Activated CD4-positive, alpha-beta T cell treated with anti-CD3 and anti-CD28 coated beads, Interleukin-2, amount 10 ng/mL, durations not matched to agents 7 days and 5 days (primary cell): ENCODE measurements around the gene HOMER2. TPM values are rescaled to one million over a fixed set of nuclear protein-coding genes. Genes with fewer than 3 reads are reported as not detected.
"Not testable (repeated sequence)": the region's sequence is repeated elsewhere in the genome, so short reads cannot be mapped to it uniquely, and the experiment has no call there.

Experiments used
- CTCF ChIA-PET: fragments of 350-600 bp; sonication (Branson Sonifier 250); formaldehyde crosslinking; loops from one replicate; lab custom pipeline; 2021; ENCODE audit warnings: antibody characterized with exemption; lab: Charles Lee
- POLR2A ChIA-PET: fragments of 350-600 bp; sonication (Branson Sonifier 250); formaldehyde crosslinking; loops from one replicate; lab custom pipeline; 2021; ENCODE audit warnings: antibody characterized with exemption; lab: Charles Lee
- DNase-seq: peaks from one replicate; pipeline ENCODE4 v3.0.0-alpha.2; 2020
- H3K27ac Mint-ChIP-seq: one replicate; pipeline ENCODE4 v1.8.0; 2021; ENCODE audit warnings: mild to moderate bottlenecking, moderate library complexity, mixed read lengths
- H3K27me3 Mint-ChIP-seq: one replicate; pipeline ENCODE4 v1.8.0; 2021; ENCODE audit warnings: mixed read lengths
- H3K36me3 Mint-ChIP-seq: one replicate; pipeline ENCODE4 v1.8.0; 2021; ENCODE audit warnings: low read depth, mixed read lengths
- H3K4me1 Mint-ChIP-seq: one replicate; pipeline ENCODE4 v1.8.0; 2021; ENCODE audit warnings: mixed read lengths
- H3K4me3 Mint-ChIP-seq: one replicate; pipeline ENCODE4 v1.8.0; 2021; ENCODE audit warnings: mild to moderate bottlenecking, moderate library complexity, mixed read lengths
- H3K9me3 Mint-ChIP-seq: one replicate; pipeline ENCODE4 v1.8.0; 2021; ENCODE audit warnings: mixed read lengths
- total RNA-seq, 2 experiments: library from RNA; stranded (reverse); gene quantifications; one replicate each; pipeline ENCODE4 v1.2.3, GENCODE V29; 2021

Gene HOMER2
- total RNA-seq = 10 to 100 TPM in 1 of 2 experiments, 1 to 10 TPM in 1; 7.9 to 10.3 TPM

DNA sequence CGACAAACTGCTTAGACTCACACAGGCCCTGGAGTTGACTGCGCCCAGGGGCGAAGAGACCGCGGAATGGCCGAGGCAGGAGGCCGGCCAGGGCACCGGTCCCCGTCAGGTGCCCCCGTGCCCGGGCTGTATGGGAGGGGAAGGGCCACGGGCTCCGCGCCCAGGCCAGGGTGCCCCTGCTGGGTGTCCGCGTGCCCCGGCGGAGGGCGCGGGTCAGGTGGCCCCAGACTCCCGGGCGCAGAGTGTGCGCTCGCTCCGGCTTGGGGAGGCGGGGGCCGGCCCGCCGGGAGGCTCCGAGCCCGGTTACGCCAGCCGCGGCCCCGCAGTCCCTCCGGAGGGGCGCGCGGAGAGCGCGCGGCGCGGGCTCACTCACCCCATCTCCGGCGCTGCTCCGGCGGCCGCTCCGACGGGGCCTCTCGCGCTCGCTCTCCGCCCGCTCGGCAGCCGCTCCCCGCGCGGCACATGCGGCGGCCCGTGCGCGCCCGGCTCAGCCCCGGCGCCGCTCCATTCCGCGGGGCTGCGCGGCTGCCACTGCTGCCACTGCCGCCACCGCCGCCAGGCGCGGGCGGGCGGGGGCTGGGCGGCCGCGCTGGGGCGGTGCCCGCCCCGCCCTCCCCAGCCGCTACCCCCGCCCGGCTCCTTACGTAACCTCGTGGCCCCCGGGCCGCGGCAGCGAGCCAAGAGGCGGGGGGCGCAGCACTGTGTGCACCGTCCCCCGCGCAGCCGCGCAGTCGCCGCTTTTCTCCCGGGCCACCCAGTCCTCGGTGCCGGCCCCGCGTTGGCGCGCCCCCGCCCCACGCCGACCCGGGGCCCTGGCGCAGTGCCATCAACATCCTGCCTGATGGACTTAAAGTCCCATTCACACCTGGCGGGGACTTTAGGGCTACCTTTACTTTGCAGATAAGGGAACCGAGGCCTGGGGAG is at the start of gene HOMER2:
HOMER2 (minus strand) TSS at position 563 of the 924 bp plus-strand sequence; CDS start at position 378, 185 bp downstream.
- peaks cover 9% of the 10 kb centered on the region for H3K27me3 Mint-ChIP-seq
- CTCF ChIA-PET = no interaction called here
- peaks cover 2% of the 10 kb centered on the region for H3K4me1 Mint-ChIP-seq
- POLR2A ChIA-PET = no interaction called here
- H3K36me3 Mint-ChIP-seq = no peaks in the 10 kb centered on the region
- no peaks in the 10 kb centered on the region for H3K9me3 Mint-ChIP-seq
- H3K27ac Mint-ChIP-seq = no peak within 1 kb of the TSS
- no peak for DNase-seq
- H3K4me3 Mint-ChIP-seq = peak within 1 kb of the TSS; percentile 56

DNA sequence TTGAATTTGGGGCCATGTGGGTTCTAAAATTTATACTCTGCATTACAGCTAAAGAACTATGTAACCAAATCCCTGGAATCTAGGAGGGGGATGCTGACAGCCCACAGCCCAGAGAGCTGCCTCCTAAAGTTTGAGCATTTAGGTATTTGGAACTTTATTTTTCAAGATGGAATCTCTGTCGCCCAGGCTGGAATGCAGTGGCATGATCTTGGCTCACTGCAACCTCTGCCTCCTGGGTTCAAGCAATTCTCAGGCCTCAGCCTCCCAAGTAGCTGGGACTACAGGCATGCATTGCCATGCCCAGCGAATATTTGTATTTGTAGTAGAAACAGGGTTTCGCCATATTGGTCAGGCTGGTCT is 48.1 kb upstream of the HOMER2 start:
- H3K36me3 Mint-ChIP-seq, DNase-seq, H3K9me3 Mint-ChIP-seq, H3K4me1 Mint-ChIP-seq, H3K27ac Mint-ChIP-seq, H3K4me3 Mint-ChIP-seq, POLR2A ChIA-PET, H3K27me3 Mint-ChIP-seq: not testable (repeated sequence)
- CTCF ChIA-PET = interaction anchor here (0.8 to 2.1 kb wide), 14 partner anchors 10 to 469 kb away, joined by 3 to 16 read pairs (median 3); partner anchors contain the start of genes C15orf40 and RAMAC

DNA sequence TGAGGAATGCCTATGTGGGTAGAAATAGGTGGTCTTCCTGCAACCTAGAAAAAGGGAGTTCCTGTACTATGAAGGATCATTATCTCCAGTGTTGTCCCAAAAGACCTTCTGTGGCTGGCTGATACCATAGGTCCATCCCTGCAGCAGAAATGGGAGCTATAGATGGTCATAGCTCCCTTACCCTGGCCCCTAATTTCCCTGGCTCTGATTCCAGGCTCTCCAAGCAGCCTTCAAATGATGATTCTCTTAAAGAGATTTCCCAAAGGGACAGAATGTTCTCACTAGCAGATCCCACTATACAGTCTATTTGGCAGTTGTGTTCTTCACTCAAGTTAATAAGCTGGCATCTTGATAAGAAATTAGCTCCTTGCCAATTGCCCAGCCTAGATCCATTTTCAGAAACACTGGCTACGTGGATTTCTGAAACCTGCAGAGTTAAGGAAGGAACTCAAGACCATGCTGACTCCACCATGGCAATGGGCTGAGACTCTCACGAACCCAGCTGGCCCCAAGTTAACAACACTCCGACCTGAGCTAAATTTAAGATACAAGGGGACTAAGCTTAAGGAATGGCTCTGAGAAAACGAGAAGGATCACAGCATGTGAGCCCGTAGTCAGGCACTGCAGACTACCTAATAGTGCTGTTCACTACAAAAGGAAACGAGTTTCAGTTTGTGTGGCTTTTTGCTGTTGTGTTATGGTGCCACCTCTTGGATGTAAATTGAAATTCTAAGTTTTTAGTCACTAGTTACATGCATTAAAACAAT is 47.6 kb upstream of the HOMER2 start:
- POLR2A ChIA-PET = no interaction called here
- Mint-ChIP-seq H3K4me1 (peaks cover 8% of the 10 kb centered on the region), H3K36me3 (peaks cover 4% of the 10 kb centered on the region), H3K4me3 (peak overlapping the region; percentile 49), H3K27ac (peak overlapping the region; percentile 47), H3K27me3 (no peaks in the 10 kb centered on the region), H3K9me3 (no peaks in the 10 kb centered on the region)
- DNase-seq = peak; percentile 59
- CTCF ChIA-PET = interaction anchor here (0.8 to 2.1 kb wide), 15 partner anchors 11 to 468 kb away, joined by 3 to 16 read pairs (median 3); partner anchors contain the start of genes C15orf40 and RAMAC

DNA sequence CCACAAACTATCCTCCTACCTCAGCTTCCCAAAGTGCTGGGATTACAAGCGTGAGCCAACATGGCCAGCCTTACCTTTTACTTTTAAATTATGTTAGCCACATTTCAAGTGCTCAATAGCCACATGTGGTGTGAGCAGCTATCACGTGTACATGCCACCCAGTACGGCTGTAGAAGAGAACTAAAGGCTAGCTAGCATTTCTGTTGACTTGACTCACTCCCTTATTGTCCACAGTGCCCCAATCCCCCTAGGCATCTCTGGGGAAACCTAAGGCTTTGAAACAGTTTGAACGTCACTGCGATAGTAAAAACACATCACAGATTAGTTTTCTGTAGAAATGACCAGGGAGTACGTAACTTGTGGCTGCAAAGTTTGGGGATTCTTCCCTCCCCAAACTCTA is 46.9 kb upstream of the HOMER2 start:
- peaks cover 8% of the 10 kb centered on the region for H3K4me1 Mint-ChIP-seq
- H3K27me3 Mint-ChIP-seq = no peaks in the 10 kb centered on the region
- CTCF ChIA-PET = interaction anchor here (0.9 to 2.1 kb wide), 8 partner anchors 11 to 468 kb away, joined by 3 to 16 read pairs (median 7); partner anchors contain the start of genes C15orf40 and RAMAC

DNA sequence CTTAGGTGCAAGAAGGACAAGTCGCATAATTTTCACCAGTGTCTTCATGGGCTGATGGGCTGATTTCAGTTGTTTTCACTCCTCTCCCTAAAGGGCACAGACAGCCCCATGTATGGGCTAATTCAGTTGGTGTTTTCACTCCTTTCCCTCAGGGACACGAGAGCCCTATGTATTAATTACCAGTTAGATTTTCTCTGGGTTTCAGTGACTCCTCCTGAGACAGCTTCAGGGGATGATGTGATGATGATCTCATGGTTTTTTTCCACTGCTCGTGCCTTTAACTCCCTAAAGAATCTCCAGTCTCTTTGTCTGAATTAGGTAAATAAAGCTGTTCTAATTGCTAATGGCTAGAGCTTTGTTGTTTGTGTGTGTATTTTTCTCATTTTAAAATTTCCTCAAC is 43.4 kb upstream of the HOMER2 start:
- Mint-ChIP-seq H3K9me3 (no peaks in the 10 kb centered on the region), H3K36me3 (peaks cover 3% of the 10 kb centered on the region), H3K4me1 (peaks cover 8% of the 10 kb centered on the region), H3K4me3 (no peak overlapping the region), H3K27me3 (no peaks in the 10 kb centered on the region), H3K27ac (no peak overlapping the region)
- DNase-seq = no peak
- ChIA-PET CTCF (interaction anchor here (1.4 to 1.5 kb wide), 2 partner anchors 10 to 22 kb away, joined by 3 read pairs; partner anchors contain the start of gene RAMAC), POLR2A (interaction anchor here (1.0 kb wide), 1 partner anchor 10 kb away, joined by 4 read pairs; the partner anchor contains the start of gene RAMAC)

More for the DNA sequence above, 46.9 kb upstream of the HOMER2 start:
- no peak overlapping the region for H3K4me3 Mint-ChIP-seq
- no peak for DNase-seq
- H3K36me3 Mint-ChIP-seq = no peaks in the 10 kb centered on the region
- H3K9me3 Mint-ChIP-seq = no peaks in the 10 kb centered on the region
- H3K27ac Mint-ChIP-seq = no peak overlapping the region
- POLR2A ChIA-PET = no interaction called here

DNA sequence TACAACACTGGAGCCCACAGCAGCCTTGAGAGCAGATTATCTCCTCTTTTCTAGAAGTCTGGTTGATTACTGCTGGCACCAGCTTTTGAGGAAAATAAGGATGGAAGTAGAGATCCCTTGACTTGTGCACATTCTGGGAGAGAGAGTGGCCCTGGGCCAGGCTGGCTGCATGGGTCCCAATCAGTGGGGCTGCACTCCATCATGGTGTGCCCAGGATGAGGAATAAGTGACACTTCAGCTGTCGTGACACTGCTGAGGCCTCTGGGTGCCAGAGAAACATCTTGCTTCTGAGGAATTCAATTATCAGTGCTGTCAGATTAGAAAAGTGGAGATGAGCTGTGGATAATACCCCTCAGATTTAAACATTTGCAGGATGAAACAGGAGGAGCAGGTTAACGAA is 42.6 kb upstream of the HOMER2 start:
- Mint-ChIP-seq H3K9me3 (no peaks in the 10 kb centered on the region), H3K27me3 (no peaks in the 10 kb centered on the region), H3K4me1 (peaks cover 3% of the 10 kb centered on the region), H3K4me3 (no peak overlapping the region), H3K27ac (no peak overlapping the region), H3K36me3 (peaks cover 7% of the 10 kb centered on the region)
- ChIA-PET POLR2A (no interaction called here), CTCF (interaction anchor here (1.5 kb wide), 1 partner anchor 9 kb away, joined by 3 read pairs; the partner anchor contains the start of gene RAMAC)
- DNase-seq = no peak

DNA sequence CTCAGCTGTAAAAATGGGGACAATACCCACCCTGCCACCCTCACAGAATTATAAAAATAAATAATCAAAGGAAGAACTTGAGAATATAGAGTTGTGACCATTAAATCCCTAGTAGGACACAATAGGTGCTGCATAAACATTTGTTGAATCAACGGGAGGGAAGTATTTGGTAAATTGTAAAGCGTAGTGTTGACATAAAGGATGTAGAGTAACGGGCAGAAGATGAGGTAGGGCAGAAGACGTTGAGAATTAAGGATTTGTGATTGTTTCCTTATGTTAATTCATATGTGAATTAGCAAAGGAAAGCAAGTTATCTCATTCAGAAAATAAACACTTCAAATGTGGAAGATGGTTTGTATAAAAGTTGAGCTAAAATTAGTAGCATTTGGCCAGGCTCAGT is 40.6 kb upstream of the HOMER2 start:
- Mint-ChIP-seq H3K4me1 (peaks cover 2% of the 10 kb centered on the region), H3K27ac (no peak overlapping the region), H3K27me3 (no peaks in the 10 kb centered on the region), H3K4me3 (no peak overlapping the region), H3K36me3 (peaks cover 18% of the 10 kb centered on the region), H3K9me3 (no peaks in the 10 kb centered on the region)
- no peak for DNase-seq
- ChIA-PET POLR2A (interaction anchor here (1.0 kb wide), 1 partner anchor 18 kb away, joined by 3 read pairs; no protein-coding TSS in a partner anchor), CTCF (interaction anchor here (0.6 to 1.4 kb wide), 6 partner anchors 17 to 242 kb away, joined by 3 to 5 read pairs (median 4); partner anchors contain the start of gene C15orf40)

DNA sequence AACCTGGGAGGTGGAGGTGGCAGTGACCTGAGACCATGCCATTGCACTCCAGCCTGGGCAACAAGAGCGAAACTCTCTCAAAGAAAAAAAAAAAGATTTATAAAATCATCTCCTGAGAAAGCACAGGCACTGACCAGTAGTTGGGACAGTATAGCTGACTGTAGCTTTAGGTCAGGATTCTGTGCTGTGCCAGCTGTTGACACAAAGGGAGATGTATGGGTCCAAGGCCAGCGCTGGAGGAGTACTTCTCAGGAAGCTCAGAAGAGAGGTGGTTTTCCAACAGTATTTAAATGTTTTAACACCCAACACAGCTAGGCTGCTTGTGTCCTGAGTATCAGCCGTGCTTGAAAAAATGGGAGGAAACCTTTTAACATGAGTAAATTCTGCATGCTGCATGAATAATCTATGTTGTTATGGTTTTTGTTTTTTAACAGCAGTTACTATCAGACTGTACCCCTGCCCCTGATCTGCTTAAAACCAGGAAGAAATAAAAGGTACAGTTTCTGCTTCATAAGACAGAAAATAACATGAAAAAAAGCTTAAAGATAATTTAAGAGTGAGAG is 40.0 kb upstream of the HOMER2 start:
- Mint-ChIP-seq H3K27me3 (no peaks in the 10 kb centered on the region), H3K4me1 (peaks cover 4% of the 10 kb centered on the region), H3K4me3 (no peak overlapping the region), H3K36me3 (peaks cover 19% of the 10 kb centered on the region), H3K27ac (no peak overlapping the region), H3K9me3 (no peaks in the 10 kb centered on the region)
- POLR2A ChIA-PET = interaction anchor here (1.0 kb wide), 1 partner anchor 18 kb away, joined by 3 read pairs; no protein-coding TSS in a partner anchor
- CTCF ChIA-PET = interaction anchor here (1.0 to 1.4 kb wide), 5 partner anchors 18 to 241 kb away, joined by 3 to 4 read pairs (median 3); partner anchors contain the start of gene C15orf40
- no peak for DNase-seq

DNA sequence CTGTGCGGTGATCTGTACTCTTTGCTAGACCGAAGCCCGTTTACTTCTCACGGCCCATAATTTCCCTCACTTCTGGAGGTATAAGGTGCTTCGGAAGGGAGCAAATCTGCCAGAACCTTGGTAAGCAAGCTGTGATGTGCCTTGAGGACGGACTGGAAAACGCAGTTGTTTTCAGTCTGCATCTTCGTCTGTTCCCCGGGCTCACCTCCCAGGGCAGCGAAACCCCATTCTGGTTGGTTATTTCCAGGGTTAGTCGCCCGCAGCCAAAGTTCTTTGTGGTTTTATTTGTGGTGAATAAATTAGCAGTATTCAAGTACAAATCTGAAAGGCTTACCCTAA is 33.9 kb upstream of the HOMER2 start:
- peaks cover 24% of the 10 kb centered on the region for H3K36me3 Mint-ChIP-seq
- peaks cover 29% of the 10 kb centered on the region for H3K4me1 Mint-ChIP-seq
- ChIA-PET POLR2A (interaction anchor here (0.5 to 1.5 kb wide), 4 partner anchors 10 to 273 kb away, joined by 3 to 4 read pairs (median 4); no protein-coding TSS in a partner anchor), CTCF (interaction anchor here (0.5 to 3.5 kb wide), 6 partner anchors 13 to 446 kb away, joined by 3 to 13 read pairs (median 4); partner anchors contain the start of genes C15orf40 and RPS17)
- H3K4me3 Mint-ChIP-seq = peak overlapping the region; percentile 98
- H3K9me3 Mint-ChIP-seq = no peaks in the 10 kb centered on the region
- peak overlapping the region; percentile 96 for H3K27ac Mint-ChIP-seq
- peak; percentile 56 for DNase-seq
- no peaks in the 10 kb centered on the region for H3K27me3 Mint-ChIP-seq

DNA sequence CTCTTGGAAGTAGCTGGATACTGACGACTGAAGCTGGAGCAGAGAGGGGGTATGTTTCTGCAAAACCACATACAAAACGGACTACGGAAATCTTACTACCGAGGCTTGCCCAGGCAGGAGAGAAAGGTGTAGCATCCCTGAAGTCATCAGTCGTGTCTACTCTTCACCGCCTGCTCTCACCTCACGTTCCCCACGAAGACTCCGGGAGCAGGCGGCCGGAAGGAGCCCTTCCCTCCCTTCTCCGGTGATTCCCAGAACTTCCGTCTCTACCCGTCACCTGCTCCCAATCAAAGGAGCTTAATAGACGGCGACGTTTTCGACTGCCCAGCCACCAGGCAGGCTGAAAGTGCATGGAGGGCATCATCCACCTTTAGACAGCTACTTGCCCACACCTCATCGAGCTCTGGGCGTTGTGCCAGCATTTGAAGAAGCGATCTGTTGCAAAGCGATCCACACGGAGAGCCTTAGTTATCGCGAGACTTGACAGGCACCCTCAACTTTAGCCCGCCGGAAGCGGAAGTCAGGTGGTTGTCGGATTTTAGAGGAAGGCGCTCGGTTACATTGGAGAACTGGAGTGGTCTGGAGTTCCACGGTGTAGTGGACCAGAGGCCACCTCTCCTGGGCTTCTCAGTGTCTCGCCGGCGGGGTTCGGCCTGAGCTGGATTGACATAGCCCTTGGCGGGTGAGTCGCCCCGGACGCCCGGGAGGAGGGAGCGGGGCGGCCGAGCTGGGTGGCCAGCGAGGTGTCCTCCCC is 33.3 kb upstream of the HOMER2 start, which contains the start of gene RAMAC:
RAMAC (plus strand) TSS at position 523 of the 754 bp plus-strand sequence. CDS start 2,809 bp downstream, outside the sequence.
- ChIA-PET CTCF (interaction anchor here (0.7 to 3.5 kb wide), 7 partner anchors 10 to 446 kb away, joined by 3 to 13 read pairs (median 3); partner anchors contain the start of genes C15orf40 and RPS17), POLR2A (interaction anchor here (0.5 to 1.5 kb wide), 4 partner anchors 10 to 273 kb away, joined by 3 to 4 read pairs (median 4); no protein-coding TSS in a partner anchor)
- H3K27me3 Mint-ChIP-seq = no peaks in the 10 kb centered on the region
- DNase-seq = peak; percentile 95
- H3K4me3 Mint-ChIP-seq = peak within 1 kb of the TSS; percentile 98
- H3K4me1 Mint-ChIP-seq = peaks cover 29% of the 10 kb centered on the region
- H3K9me3 Mint-ChIP-seq = no peaks in the 10 kb centered on the region
- peak within 1 kb of the TSS; percentile 96 for H3K27ac Mint-ChIP-seq
- H3K36me3 Mint-ChIP-seq = peaks cover 24% of the 10 kb centered on the region

DNA sequence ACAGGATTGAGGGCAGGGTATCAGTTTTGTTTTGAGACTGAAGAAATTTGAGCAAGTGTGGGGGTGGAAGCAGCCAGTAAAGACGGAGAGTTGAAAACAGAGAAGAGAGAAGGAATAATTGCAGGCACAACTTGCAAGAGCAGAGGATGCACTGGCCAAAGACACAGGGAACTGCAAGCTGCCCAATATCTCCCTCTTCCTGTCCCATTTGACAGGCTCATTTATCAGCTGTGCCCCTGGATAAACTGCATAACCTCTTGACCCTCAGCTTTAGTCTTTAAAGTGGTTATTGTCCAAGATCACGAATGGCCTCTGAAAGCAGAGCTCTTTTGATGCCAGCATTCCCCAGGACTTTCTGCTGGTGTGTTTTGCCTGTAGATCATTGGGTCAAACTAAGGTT is 28.5 kb upstream of the HOMER2 start:
- Mint-ChIP-seq H3K9me3 (no peaks in the 10 kb centered on the region), H3K4me3 (no peak overlapping the region), H3K4me1 (peaks cover 16% of the 10 kb centered on the region), H3K27ac (no peak overlapping the region), H3K27me3 (no peaks in the 10 kb centered on the region), H3K36me3 (peaks cover 1% of the 10 kb centered on the region)
- ChIA-PET CTCF (no interaction called here), POLR2A (no interaction called here)
- no peak for DNase-seq
